ENCODE results near the gene TTYH2. TPM values are rescaled to one million over a fixed set of nuclear protein-coding genes. Genes with fewer than 3 reads are reported as not detected.

TTYH2 gene
- total RNA-seq, 1 donor from 2014 or later: 12.4 TPM

GRCh38 chr17:74172700-74173099 is 40.7 kb upstream of the TTYH2 start:
- no peak for TF ChIP-seq CTCF (conservative IDR thresholded peaks at IDR 0.05)
- H3K27me3 Mint-ChIP-seq: peaks cover 34% of the 10 kb centered on the region
- H3K27ac Mint-ChIP-seq: no peak overlapping the region
- no peak for DNase-seq (ENCODE audit: extremely low spot score, unreplicated experiment)
- H3K4me1 Mint-ChIP-seq (ENCODE audit: unreplicated experiment): peaks cover 19% of the 10 kb centered on the region
- H3K36me3 Mint-ChIP-seq: no peaks in the 10 kb centered on the region
- no peaks in the 10 kb centered on the region for H3K9me3 Mint-ChIP-seq
- no peak overlapping the region for H3K4me3 Mint-ChIP-seq

DNA sequence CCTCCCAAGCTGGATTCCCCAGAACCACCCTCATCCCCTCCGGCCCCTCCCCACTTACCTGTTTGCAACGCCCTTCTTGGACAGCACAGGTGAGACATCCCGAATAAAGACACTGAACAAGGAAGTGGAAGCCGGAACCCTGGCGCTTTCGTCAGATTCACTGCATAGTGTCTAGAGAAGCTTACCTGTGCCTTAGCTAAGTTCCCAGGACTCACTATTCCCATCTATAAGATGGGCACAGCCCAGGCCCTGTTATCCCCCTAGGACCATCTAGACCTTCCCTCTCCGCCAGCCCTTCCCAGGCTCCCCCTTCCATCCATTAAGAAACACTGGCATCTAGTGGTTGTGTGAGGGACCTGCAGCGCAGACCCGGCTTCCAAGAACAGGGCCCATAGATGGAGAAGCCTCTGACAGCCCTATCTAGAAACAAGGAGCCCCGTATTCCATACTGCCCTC is 36.8 kb upstream of the TTYH2 start:
- no peaks in the 10 kb centered on the region for H3K9me3 Mint-ChIP-seq
- peak; percentile 90 for TF ChIP-seq CTCF (conservative IDR thresholded peaks at IDR 0.05)
- no peak overlapping the region for H3K4me3 Mint-ChIP-seq
- peaks cover 30% of the 10 kb centered on the region for H3K4me1 Mint-ChIP-seq (ENCODE audit: unreplicated experiment)
- H3K27ac Mint-ChIP-seq: peak overlapping the region; percentile 33
- no peaks in the 10 kb centered on the region for H3K36me3 Mint-ChIP-seq
- DNase-seq (ENCODE audit: extremely low spot score, unreplicated experiment): no peak
- peaks cover 30% of the 10 kb centered on the region for H3K27me3 Mint-ChIP-seq

DNA sequence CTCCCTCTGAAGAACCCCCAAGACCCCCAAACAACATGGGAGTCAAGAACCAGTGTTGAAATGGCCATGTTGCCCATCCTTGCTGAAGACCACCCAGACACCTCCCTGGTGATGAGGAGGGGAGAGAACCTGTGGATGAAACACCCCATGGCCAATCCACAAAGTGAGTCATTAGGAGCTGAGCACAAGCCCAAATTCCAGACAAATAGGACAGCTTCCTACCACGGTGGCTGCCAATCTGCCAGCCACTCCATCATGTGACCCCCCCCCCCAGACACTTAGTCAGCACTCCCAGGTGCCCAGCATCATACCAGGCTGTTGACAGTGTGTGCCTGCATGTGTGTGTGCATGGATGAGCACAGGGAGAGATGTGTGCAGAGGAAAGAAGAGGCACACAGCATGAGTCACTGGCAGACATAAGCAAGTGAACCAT is 36.3 kb upstream of the TTYH2 start:
- Mint-ChIP-seq H3K27ac (peak overlapping the region; percentile 33), H3K4me1 (ENCODE audit: unreplicated experiment) (peaks cover 34% of the 10 kb centered on the region), H3K4me3 (no peak overlapping the region), H3K9me3 (no peaks in the 10 kb centered on the region), H3K36me3 (no peaks in the 10 kb centered on the region), H3K27me3 (peaks cover 28% of the 10 kb centered on the region)
- TF ChIP-seq CTCF (conservative IDR thresholded peaks at IDR 0.05): peak; percentile 2
- no peak for DNase-seq (ENCODE audit: extremely low spot score, unreplicated experiment)

GRCh38 chr17:74179576-74179975 is 33.8 kb upstream of the TTYH2 start:
- no peak overlapping the region for H3K27ac Mint-ChIP-seq
- DNase-seq (ENCODE audit: extremely low spot score, unreplicated experiment): no peak
- H3K36me3 Mint-ChIP-seq: no peaks in the 10 kb centered on the region
- peaks cover 37% of the 10 kb centered on the region for H3K4me1 Mint-ChIP-seq (ENCODE audit: unreplicated experiment)
- no peaks in the 10 kb centered on the region for H3K9me3 Mint-ChIP-seq
- H3K4me3 Mint-ChIP-seq: no peak overlapping the region
- peaks cover 19% of the 10 kb centered on the region for H3K27me3 Mint-ChIP-seq
- TF ChIP-seq CTCF (conservative IDR thresholded peaks at IDR 0.05): no peak

GRCh38 chr17:74180336-74180735 is 33.0 kb upstream of the TTYH2 start:
- no peak for TF ChIP-seq CTCF (conservative IDR thresholded peaks at IDR 0.05)
- H3K27me3 Mint-ChIP-seq: peaks cover 16% of the 10 kb centered on the region
- H3K27ac Mint-ChIP-seq: no peak overlapping the region
- H3K36me3 Mint-ChIP-seq: no peaks in the 10 kb centered on the region
- DNase-seq (ENCODE audit: extremely low spot score, unreplicated experiment): no peak
- H3K4me3 Mint-ChIP-seq: no peak overlapping the region
- no peaks in the 10 kb centered on the region for H3K9me3 Mint-ChIP-seq
- peaks cover 32% of the 10 kb centered on the region for H3K4me1 Mint-ChIP-seq (ENCODE audit: unreplicated experiment)

DNA sequence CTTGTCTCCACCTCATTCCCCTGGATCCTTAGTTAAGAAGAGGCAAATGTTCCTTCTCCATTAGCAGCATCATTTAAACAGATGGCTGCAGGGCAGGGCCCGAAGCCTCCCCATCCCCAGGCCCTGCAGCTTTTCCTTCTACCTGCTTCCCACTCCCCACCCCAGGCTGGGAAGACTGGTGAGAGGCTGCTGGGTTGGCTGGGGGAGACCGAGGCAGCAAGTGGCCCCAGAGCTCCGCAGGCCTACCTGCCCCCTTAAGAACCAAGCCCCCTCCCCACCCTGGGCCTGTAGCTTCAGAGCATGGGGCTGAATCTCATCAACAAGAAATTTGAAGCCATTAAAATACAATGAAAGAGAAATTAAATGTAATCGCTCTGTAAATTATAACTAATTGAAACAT is 32.0 kb upstream of the TTYH2 start:
- H3K9me3 Mint-ChIP-seq: no peaks in the 10 kb centered on the region
- no peak for TF ChIP-seq CTCF (conservative IDR thresholded peaks at IDR 0.05)

More for the DNA sequence above, 32.0 kb upstream of the TTYH2 start:
- H3K4me3 Mint-ChIP-seq: no peak overlapping the region
- no peak overlapping the region for H3K27ac Mint-ChIP-seq
- DNase-seq (ENCODE audit: extremely low spot score, unreplicated experiment): no peak
- H3K4me1 Mint-ChIP-seq (ENCODE audit: unreplicated experiment): peaks cover 31% of the 10 kb centered on the region
- peaks cover 16% of the 10 kb centered on the region for H3K27me3 Mint-ChIP-seq
- no peaks in the 10 kb centered on the region for H3K36me3 Mint-ChIP-seq

Measured in type B pancreatic cell (in vitro differentiated cells).